ENCODE measurements around the gene TULP4. TPM values are rescaled to one million over a fixed set of nuclear protein-coding genes. Genes with fewer than 3 reads are reported as not detected.

The TULP4 gene
- total RNA-seq, 6 experiments from 2014 or later = 27.0 to 42.4 (median 32.3) TPM

DNA sequence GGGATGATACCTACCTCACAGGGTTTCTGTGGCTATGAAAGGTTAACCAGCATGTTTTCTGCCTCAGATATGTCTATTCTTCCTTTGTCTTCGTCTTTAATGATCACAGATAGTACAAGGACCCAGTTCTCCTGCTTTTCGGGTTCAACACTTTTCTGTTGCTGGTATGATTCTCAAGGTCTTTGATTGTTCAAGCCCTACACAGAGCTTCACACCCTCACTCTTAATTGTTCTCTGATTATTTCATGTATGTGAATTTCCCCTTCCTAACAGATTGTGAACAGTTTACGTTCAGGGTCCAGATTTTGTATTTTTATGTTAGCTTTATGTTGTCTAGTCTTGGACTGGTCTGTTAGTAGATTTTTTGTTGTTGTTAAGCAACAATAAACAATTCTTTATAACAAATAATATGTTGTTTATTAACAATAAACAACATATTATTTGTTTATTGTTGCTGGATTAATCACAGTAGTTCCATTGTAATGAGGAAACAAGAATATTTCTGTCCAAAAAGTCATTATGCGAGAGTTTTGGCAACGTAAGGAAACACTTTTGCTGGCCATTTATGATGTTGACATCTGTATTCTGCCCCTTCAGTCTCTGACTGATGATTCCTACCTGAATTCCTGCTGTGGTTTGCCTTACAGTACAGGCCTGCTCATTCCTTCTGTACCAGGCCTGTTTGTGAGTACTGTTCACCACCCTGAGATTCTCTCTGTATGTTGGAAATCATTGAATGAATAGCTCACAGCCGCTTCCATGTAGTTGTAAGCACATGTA is 27.2 kb upstream of the TULP4 start:
- no peaks in the 10 kb centered on the region for H3K36me3 ChIP-seq
- no peaks in the 10 kb centered on the region for H3K9me3 ChIP-seq
- ATAC-seq (no peak), DNase-seq (no peak)
- WGBS (ENCODE audit: insufficient coverage, low coverage, low lambda C conversion rate, missing lambda C conversion rate) = 94% methylated on average over 6 of the region's 6 CpGs
- intact Hi-C loops (cut with DNase I) = no loop called here
- no peaks in the 10 kb centered on the region for H3K4me1 ChIP-seq
- TF ChIP-seq, protein P1, sequence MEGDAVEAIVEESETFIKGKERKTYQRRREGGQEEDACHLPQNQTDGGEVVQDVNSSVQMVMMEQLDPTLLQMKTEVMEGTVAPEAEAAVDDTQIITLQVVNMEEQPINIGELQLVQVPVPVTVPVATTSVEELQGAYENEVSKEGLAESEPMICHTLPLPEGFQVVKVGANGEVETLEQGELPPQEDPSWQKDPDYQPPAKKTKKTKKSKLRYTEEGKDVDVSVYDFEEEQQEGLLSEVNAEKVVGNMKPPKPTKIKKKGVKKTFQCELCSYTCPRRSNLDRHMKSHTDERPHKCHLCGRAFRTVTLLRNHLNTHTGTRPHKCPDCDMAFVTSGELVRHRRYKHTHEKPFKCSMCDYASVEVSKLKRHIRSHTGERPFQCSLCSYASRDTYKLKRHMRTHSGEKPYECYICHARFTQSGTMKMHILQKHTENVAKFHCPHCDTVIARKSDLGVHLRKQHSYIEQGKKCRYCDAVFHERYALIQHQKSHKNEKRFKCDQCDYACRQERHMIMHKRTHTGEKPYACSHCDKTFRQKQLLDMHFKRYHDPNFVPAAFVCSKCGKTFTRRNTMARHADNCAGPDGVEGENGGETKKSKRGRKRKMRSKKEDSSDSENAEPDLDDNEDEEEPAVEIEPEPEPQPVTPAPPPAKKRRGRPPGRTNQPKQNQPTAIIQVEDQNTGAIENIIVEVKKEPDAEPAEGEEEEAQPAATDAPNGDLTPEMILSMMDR (IDR thresholded peaks at IDR 0.05) = no peak
- H3K27ac ChIP-seq = no peak overlapping the region
- no peaks in the 10 kb centered on the region for H3K27me3 ChIP-seq
- H3K4me3 ChIP-seq = no peak overlapping the region

DNA sequence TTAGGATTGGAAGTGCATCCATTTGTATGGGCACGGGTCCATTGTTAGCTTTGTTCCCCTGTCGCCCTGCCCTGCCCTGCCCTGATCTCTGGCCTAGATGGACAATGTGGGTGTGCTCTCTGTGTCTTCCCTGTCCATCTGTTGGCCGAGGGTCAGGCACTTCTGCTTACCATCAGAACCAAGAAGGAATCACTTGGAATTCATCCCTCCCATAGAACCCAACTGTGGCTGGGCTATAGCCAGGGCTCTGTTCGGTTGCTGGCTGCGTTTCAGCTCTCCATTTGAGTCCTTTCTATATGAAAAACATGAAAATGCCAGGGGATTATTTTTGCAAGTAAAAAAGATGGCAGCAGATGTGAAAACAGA is 26.6 kb upstream of the TULP4 start:
- H3K4me3 ChIP-seq = no peak overlapping the region
- TF ChIP-seq, protein P1 (IDR thresholded peaks at IDR 0.05) = no peak
- TF ChIP-seq POLR2A (IDR thresholded peaks at IDR 0.05) = no peak
- WGBS (ENCODE audit: insufficient coverage, low coverage, low lambda C conversion rate, missing lambda C conversion rate) = 57% methylated on average over 3 of the region's 5 CpGs
- no peaks in the 10 kb centered on the region for H3K27me3 ChIP-seq
- H3K27ac ChIP-seq = no peak overlapping the region
- H3K9me3 ChIP-seq = no peaks in the 10 kb centered on the region
- no peaks in the 10 kb centered on the region for H3K36me3 ChIP-seq
- peak in 1 of 4 donors; percentile 37 for ATAC-seq
- intact Hi-C loops (cut with DNase I) = no loop called here
- H3K4me1 ChIP-seq = no peaks in the 10 kb centered on the region
- DNase-seq = no peak

DNA sequence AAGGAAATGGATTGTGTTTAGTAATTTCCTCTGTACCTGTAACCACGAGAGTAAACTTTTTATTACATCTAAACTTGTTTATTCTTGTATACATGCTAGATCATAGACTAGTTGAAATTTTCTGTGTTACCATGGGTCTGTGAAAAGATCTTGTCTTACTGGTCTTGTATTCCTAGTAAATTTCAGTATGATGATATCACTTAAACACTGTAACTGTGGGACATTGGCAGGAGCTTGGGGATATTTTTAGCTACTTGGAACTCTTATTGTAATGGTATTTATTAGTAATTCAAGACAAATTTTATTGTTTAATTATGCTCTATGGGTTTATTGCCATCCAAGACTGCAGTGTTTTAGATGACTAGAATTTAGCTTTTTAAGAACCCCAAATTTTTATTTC is 25.9 kb upstream of the TULP4 start:
- H3K27ac ChIP-seq = no peak overlapping the region
- ATAC-seq = no peak

DNA sequence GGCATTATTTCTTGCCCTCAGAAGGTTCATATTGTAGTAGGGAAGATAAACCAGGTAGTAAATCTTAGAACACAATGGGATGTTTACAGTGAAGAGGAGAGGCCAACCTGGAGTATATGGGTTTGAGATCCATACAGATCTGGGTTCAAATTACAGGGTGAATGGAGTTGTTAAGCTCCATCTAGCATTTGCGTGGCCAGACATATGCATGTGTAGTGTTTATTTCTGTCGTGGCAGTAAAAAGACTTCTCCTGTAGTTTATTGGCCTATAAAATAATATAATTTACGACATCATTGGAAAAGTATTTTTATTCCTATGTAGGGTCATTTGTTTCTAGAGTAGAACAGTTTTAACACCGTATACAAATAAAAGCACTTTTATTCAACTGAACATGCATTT is 25.2 kb upstream of the TULP4 start:
- 96% methylated on average over 4 of the region's 4 CpGs for WGBS (ENCODE audit: insufficient coverage, low coverage, low lambda C conversion rate, missing lambda C conversion rate)
- Histone ChIP-seq H3K27me3 (no peaks in the 10 kb centered on the region), H3K27ac (no peak overlapping the region), H3K9me3 (no peaks in the 10 kb centered on the region), H3K4me1 (no peaks in the 10 kb centered on the region), H3K4me3 (no peak overlapping the region), H3K36me3 (no peaks in the 10 kb centered on the region)
- intact Hi-C loops (cut with DNase I) = no loop called here
- TF ChIP-seq POLR2A (IDR thresholded peaks at IDR 0.05) = no peak
- TF ChIP-seq, protein P1 (IDR thresholded peaks at IDR 0.05) = no peak
- no peak for ATAC-seq
- DNase-seq = no peak

More for the DNA sequence above, 25.9 kb upstream of the TULP4 start:
- no peaks in the 10 kb centered on the region for H3K27me3 ChIP-seq
- intact Hi-C loops (cut with DNase I) = no loop called here
- TF ChIP-seq, protein P1 (IDR thresholded peaks at IDR 0.05) = no peak
- no peak for TF ChIP-seq POLR2A (IDR thresholded peaks at IDR 0.05)
- DNase-seq = no peak
- 50% methylated on average over 1 of the region's 1 CpG for WGBS (ENCODE audit: insufficient coverage, low coverage, low lambda C conversion rate, missing lambda C conversion rate)
- H3K9me3 ChIP-seq = no peaks in the 10 kb centered on the region
- no peaks in the 10 kb centered on the region for H3K36me3 ChIP-seq
- no peak overlapping the region for H3K4me3 ChIP-seq
- H3K4me1 ChIP-seq = no peaks in the 10 kb centered on the region
